Hippocampal formation (tissue), 2 donors: ENCODE results near the gene JAZF1.

ENCODE experiments used
- DNase-seq, 2 donors: peaks; one replicate each; lab custom pipeline; 2025; lab: John Stamatoyannopoulos, UW

JAZF1 gene

DNA sequence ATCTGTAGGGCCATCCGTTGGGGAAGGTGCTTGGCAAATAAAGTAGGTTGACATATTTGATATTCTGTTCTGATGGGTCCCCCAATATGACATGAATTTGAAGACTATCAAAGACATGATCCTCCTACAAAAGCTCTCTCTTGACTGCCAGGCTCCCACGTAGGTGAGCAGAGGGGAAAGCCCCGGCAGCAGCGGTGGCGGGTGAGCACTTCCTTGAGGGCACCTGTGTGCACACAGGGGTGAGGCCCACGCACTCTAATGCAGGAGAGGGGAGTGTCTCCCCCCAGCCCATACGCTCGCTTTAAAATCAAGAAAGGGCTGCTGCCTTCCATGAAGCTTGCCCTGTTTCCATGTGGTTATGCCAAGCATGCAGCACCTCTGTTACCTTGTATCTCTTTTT, 340.3 kb downstream of the JAZF1 start:
- no peak for DNase-seq

DNA sequence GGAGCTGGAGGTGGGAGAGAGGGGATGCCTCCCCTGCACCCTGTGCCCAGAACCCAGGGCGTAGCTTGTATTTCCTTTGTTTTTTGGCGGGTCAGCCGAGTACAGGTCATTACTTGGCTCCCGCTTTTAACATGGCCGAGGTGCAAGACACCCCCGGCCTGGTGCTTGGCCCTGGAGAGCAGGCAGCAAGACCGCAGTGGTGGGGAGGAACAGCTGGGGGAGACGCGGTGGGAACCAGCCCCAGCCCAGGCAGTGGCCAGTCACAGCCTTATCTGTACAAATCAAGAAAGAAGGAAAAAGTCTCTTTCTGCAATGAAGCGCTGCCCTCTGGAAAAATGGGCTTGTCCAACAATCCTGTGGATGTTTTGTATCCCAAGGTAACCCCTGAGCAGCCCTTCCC, 341.5 kb downstream of the JAZF1 start:
- DNase-seq = no peak

DNA sequence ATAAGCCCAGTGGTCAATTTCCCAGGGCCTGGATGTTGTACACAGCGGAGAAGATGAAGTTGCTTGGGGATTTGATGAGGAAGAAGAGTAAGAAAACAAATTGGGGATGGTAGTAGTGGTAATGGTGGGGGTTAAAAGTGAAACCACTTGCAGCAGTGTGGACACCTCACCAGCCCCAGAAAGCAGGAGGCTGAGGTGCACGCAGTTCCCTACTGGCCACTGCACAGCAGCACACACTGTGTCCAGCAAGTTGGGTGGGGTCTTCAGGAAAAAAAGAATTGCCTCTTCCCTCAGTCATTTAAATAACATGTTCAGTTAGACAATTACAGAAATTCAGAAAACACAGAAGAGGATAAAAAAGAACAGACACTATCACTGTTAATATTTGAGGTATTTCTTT, 344.1 kb downstream of the JAZF1 start:
- DNase-seq = no peak

DNA sequence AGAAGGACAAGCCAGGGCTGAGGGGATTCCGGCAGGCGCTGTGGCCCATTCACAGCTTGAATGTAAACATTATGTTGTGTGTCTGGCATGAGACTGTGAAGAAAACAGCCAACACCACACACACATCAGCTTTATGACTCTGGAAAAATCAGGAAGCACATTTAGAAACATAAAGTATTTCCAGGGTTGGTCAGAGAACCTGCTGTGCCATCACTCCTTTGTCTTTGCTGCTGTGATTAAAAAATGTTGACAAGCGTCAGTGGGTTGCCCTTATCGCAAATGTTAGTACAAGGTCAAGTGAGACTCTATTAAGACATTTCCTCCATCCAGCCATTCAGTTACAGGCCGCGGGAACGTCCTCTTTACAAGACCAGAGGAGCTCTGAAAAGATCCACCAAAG, 345.2 kb downstream of the JAZF1 start:
- DNase-seq = no peak

DNA sequence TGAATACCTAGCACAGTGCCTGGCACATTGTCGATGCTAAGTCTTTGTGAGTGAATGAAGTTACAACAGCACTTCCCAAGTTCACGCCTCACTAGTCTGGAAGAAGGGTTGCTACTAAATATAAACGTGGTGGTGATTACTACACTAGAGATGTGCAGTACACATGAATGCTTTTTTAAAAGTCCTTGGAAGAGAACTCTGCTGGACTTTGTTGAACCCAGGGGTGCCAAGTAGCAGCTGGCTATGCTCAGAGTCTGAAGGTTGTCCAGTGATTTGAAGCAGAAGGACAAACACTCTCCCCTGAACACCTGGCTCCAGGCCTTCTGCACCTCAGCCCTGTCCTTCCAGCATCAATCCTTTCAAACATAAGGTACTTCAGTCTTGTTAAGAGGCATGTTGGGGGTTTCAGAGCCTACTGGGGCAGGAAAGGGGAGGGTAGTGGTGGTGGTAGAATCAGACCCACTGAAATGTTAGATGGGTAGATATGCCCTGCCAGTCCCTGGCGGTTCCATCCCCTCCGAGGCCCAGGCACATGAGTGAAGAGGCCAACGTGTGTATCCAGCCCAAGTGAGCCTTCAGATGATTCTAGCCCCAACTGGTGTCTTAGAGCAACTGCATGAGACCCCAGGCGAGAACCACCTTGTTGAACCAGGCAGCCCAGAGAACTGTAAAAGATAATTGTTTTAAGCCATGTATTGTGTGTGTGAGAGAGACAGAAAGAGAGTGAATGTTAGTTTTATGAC, 346.2 kb downstream of the JAZF1 start:
- no peak for DNase-seq

DNA sequence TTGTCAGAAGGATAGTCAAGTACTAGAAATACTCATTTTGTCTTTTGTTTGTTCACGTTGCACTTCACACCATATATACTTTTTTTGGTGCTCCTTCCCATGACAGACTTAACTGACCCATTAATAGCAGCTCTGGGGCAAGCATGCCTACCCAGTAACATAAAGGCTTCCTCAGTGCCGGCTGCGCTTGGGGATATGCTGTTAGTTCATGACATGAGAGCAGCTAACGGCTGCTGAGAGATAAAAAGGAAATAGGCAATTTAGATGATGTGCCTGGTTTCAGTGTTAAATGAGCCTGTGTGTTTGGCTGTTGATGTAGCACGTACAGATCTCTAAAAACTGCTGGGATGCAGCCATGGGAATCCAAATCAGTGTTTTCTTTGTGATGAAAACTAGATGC, 354.2 kb downstream of the JAZF1 start:
- no peak for DNase-seq

DNA sequence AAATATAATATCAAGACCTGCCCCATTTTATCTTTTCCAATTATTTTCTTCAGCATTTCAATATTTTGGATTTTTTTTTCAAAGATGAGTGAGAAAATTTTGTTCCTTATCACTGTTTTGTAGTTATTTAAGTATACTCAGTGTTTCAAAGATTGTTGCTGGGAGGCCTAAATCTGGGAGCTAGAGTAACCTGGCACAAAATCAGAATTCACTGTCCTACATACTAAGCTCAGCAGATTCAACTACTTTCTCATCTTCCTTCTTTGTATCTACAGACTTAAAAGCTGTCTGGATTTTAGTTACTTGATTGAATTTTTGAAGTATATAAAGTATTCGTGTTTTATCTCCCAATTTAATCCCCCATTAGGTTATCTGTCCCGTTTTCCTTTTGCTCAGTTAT, 354.7 kb downstream of the JAZF1 start:
- DNase-seq = no peak

DNA sequence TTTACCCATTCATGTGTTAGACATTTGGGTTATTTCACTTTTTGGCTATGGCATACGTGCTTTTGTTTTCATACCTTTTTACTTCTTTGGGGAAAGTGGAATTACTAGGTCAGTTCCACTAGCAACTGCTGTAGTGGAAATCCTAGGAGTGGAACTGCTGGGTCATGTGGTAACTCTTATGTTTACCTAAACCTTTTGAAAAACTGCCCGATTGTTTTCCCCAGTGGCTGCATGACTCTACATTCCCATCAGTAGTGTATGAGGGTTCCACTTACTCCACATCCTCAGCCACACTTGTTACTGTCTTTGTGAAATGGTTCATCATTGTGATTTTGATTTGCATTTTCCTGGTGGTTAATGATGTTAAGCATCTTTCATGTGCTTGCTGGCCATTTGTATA, 358.4 kb downstream of the JAZF1 start:
- no peak for DNase-seq

DNA sequence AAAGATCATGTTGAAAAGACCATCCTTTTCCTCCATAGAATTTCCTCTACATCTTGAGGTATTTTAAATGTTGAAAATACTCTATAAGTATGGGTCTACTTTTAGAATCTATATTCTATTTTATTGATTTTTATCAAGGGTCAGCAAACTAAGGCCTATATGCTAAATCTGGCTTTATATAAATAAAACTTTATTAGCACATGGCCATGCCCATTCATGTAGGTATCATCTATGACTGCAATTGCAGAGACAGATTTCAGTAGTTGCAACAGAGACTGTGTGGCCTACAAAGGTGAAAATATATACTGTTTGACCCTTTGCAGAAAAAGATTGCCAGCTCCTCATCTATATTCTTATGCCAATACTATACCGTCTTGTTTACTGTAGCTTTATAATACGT, 367.9 kb downstream of the JAZF1 start:
- DNase-seq = no peak

DNA sequence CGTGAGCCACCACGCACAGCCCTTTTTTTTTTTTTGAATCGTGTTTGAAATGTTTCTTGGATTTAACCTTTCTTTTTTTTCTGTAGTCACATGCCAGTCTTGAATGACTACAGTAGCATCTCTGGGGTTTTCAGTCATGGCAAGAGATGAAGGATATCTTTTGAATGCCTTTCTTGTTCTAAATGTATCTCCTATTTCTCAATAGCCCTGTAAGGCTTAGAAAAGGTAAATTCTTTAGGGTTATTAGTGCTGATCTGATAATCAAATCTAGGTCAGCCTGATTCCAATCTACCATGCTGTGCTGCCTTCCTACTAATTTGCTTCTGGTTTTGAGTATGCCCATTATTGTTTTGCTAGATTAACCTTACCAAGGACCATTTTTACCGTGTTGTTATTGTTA, 370.4 kb downstream of the JAZF1 start:
- no peak for DNase-seq

DNA sequence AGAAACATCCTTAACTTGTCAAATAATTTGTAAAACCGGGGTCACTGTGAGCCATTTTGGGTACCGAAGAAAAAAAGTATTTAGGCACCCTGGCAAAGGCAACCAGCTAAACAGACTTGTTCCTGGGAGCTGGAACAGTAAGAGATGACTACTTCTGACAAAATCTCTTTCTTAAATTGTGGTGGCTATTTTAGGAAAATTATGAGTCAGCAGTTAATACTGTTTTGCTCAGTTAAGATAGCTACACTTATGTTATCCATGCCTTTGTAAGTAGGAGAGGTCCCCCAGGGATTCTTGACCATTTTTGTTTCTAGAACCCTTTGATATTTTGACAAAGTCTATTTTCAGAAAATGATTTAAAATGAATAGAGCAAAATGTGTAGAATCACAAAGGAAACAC, 372.0 kb downstream of the JAZF1 start:
- DNase-seq = no peak

DNA sequence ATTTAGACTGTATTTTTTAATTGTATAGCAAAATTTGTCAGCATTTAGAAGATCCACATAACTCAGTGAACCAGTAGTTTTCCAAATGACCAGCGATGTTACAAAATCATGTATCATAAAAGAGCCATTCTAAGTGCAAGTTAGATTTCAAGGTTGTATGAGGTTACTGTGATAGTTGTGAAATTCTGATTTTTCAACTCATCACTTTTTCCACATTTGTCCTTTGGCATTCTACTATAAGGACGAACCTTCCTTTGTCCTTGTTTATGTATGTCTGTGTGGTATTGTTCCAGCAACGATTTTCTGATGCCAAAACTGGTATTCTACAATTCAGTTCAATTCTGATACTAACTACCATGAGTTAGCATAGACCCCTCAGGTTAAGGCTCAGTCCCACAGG, 376.5 kb downstream of the JAZF1 start:
- DNase-seq = no peak

DNA sequence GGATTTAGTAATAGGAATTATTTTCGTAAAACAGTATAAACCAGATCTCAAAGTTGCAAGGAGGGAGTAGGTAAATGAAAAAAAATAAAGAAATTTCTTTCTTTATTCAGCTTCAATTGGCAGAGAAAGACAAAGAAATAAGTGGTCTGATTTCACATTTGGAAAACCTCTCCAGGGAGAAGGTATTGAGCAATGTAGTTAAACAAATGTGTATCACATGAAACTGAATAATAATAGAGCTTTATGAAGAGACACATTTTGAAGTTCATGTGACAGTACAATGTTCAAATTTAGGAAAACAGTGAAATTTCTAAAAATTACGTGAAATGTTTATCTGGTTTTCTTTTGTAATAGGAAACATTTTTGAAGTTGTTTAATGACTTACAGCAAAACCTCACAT, 377.6 kb downstream of the JAZF1 start:
- DNase-seq = no peak

DNA sequence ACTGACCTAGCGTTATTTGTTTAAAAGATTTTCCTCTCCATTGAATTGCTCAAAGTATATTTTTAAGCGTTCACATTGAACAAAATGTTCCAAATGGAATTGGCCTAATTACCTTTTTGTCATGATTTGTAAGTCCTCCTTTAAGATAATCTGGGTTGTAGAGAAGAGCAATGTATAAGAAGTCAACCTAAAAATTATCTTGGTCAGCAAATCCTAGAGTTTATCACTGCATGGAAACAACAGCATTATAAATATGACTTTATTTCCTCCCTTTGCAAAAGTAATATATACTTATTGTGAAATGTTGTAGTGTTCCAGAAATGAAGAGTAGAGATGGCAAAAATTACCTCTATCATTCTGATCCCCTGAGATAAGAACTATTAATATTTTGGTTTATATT, 381.4 kb downstream of the JAZF1 start:
- DNase-seq = no peak

DNA sequence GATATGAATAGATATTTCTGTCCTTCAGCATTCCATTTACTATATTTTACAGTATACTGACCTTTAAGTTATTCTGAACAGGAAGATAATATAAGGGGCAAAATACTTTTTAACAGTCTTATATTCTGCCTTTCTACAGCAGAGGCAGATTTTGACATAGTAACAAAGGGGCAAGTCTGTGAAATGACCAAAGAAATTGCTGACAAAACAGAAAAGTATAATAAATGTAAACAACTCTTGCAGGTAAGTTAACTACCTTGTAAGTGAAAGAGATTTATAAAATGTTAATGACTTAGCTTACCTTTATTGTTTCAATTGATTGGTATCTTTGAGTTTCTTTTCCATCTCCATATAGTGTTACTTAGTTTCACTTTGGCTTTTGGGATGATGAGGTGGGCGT, 384.6 kb downstream of the JAZF1 start:
- DNase-seq = no peak

DNA sequence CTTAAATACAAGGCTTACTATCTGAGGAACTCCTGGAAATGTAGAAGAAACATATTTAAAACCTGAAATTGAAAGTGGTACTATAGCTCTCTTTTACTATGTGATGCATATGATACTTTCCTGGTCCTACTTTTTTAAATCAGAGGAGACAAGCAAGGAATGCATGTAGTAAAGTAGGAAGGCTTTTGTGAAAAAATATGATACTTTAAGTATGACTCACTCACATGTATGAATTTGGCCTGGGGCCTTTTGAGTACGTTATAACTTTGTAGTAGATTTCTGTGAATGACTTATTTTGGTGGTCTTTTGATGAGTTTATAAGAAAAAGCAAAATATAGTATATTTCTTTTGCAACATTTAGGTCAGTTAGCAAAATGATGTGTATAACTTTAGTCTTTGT, 386.8 kb downstream of the JAZF1 start:
- DNase-seq = no peak

DNA sequence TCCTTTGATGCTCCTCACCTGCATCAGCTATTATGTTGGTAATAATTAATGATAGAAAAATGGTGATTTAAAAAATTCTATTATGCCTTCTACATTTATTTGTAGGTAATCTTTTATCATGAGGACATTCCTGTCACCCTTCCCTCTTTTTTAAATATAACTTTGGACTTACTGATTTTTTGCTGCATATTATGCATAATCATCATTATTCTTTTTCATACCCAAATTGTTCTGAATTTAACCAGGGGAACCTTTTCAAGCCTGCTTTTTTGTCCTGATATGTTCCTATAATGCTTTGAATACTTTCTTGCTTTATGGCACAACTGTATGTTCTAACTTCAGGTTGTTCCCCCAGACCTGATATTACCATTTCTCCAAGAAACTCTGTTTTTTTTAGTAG, 392.2 kb downstream of the JAZF1 start:
- no peak for DNase-seq

DNA sequence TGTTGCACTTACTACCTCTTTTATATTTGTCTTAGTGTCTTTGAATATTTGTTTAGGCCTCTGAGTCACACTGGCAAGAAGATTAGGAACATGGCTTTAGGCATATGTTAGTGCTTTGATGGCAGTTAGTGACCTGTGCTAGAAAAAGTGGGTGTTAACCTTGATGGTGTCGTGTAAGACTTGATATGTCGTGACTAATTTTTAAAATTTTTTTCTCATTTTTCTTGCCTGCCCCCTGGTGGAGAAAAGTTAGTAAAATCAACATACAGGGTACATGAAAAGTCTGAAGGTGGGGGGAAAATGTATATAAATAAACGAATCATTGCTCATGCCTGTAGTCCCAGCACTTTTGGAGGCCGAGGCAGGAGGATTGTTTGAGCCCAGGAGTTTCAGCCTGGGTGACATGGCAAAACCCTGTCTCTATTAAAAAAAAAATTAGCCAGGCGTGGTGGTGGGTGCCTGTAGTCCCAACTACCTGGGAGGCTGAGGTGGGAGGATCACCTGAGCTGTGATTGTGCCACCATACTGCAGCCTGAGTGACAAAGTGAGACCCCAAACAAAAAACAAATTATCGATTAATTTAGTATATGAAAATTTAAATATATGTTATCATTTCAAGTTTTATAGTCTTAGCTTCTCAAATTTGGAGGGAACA, 396.1 kb downstream of the JAZF1 start:
- peak in 1 of 2 donors; percentile 2 for DNase-seq

DNA sequence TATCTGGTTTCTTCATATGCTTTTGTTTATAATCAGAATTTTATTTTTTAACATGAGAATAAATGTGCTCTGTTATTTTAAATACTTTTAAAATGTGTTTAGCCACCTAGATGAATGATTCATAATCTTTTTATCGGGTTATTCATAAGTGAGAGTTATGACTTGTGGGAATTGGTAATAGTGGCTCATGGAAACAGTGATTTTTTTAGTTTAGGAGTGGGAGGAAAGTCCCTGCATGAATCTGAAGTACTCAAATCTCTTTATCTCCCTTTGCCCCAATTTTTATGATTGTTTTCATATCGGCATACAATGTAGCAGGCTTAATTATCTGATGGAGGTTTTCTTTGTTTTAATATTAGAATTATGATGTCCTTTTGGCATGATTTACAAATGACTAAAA, 397.7 kb downstream of the JAZF1 start:
- DNase-seq = no peak

DNA sequence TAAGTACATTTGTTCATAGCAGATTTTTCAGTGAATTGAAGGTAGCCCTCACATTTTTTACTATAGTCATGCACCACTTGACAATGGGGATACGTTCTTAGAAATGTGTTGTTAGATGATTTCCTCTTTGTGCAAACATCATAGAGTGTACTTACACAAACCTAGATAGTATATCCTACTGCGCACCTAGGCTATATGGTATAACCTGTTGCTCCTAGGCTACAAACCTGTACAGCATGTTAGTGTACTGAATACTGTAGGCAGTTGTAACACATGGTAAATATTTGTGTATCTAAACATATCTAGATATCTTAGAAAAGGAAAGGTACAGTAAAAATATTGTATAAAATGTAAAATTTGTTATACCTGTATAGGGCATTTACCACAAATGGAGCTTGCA, 399.4 kb downstream of the JAZF1 start:
- DNase-seq = no peak
